Measurements from ENCODE around the gene STIL.
"Not testable (repeated sequence)": the region's sequence is repeated elsewhere in the genome, so short reads cannot be mapped to it uniquely, and the experiment has no call there.

- not testable (repeated sequence) for TF ChIP-seq CTCF (IDR thresholded peaks at IDR 0.05); POLR2AphosphoS5 (IDR thresholded peaks at IDR 0.05); POLR2A (IDR thresholded peaks at IDR 0.05); EP300 (IDR thresholded peaks at IDR 0.05; ENCODE audit: low read depth)
These were observed 48.4 kb downstream of the STIL start for GRCh38 chr1:47265529-47265928.

All from transverse colon (tissue), 4 donors.